ENCODE measurements around the gene ATP5IF1. TPM values are rescaled to one million over a fixed set of nuclear protein-coding genes. Genes with fewer than 3 reads are reported as not detected.
A peak's percentile ranks its signal among the peaks of the same experiment; 100 is the strongest.

Gene ATP5IF1
- total and polyA plus RNA-seq, 11 donors, result 209 to 3,101 (median 423) TPM

- H3K27ac ChIP-seq, result no peak overlapping the region
- ATAC-seq, result no peak
- peaks cover 0 to 22% (median 16%) of the 10 kb centered on the region in 12 donors for H3K4me1 ChIP-seq
- H3K4me3 ChIP-seq, result no peak overlapping the region
- TF ChIP-seq CTCF (IDR thresholded peaks at IDR 0.05) (no peak), POLR2A (IDR thresholded peaks at IDR 0.05) (no peak)
- intact Hi-C loops (cut with DNase I), result no loop called here
- H3K9me3 ChIP-seq, result no peaks in the 10 kb centered on the region
- peaks cover 3 to 69% (median 59%) of the 10 kb centered on the region in 9 donors for H3K36me3 ChIP-seq
- DNase-seq, result no peak
- no peaks in the 10 kb centered on the region for H3K27me3 ChIP-seq
Observed at GRCh38 chr1:28229089-28229488, 6.8 kb upstream of the ATP5IF1 start.

GRCh38 chr1:28229996-28230395 is 5.9 kb upstream of the ATP5IF1 start:
- intact Hi-C loops (cut with DNase I), result no loop called here
- 78 to 86% (median 79%) methylated on average over 2 of the region's 2 CpGs for WGBS, 4 donors
- H3K4me3 ChIP-seq, result no peak overlapping the region
- peaks cover 3 to 60% (median 50%) of the 10 kb centered on the region in 9 donors for H3K36me3 ChIP-seq
- no peak for ATAC-seq
- no peak for DNase-seq
- H3K4me1 ChIP-seq, result peaks cover 0 to 23% (median 16%) of the 10 kb centered on the region in 12 donors
- TF ChIP-seq POLR2A (IDR thresholded peaks at IDR 0.05) (no peak), CTCF (IDR thresholded peaks at IDR 0.05) (no peak)
- H3K27me3 ChIP-seq, result no peaks in the 10 kb centered on the region
- H3K27ac ChIP-seq, result no peak overlapping the region
- H3K9me3 ChIP-seq, result no peaks in the 10 kb centered on the region

GRCh38 chr1:28232558-28233263 is 3.2 kb upstream of the ATP5IF1 start, which contains the start of gene DNAJC8:
TSS of gene DNAJC8 (minus strand) at chr1:28233029. CDS start at chr1:28232998, 31 bp downstream.
- peaks cover 0 to 35% (median 24%) of the 10 kb centered on the region in 9 donors for H3K36me3 ChIP-seq
- H3K27me3 ChIP-seq, result no peaks in the 10 kb centered on the region
- H3K4me1 ChIP-seq, result peaks cover 4 to 41% (median 26%) of the 10 kb centered on the region in 12 donors
- intact Hi-C loops (cut with DNase I), result no loop called here
- DNase-seq, result peak; percentile 94 to 97 (median 96)
- H3K9me3 ChIP-seq, result no peaks in the 10 kb centered on the region
- peak within 1 kb of the TSS; percentile 66 to 94 (median 82) for H3K4me3 ChIP-seq
- ATAC-seq, result peak; percentile 63 to 77 (median 75)
- 0 to 1% (median 0%) methylated on average over 28 to 40 of the region's 40 CpGs for WGBS, 4 donors
- peak in 1 of 2 donors; percentile 75 for TF ChIP-seq POLR2A (IDR thresholded peaks at IDR 0.05)
- no peak for TF ChIP-seq CTCF (IDR thresholded peaks at IDR 0.05)
- peak within 1 kb of the TSS in 11 of 12 donors; percentile 26 to 88 (median 80) for H3K27ac ChIP-seq

- peak overlapping the region in 11 of 12 donors; percentile 66 to 94 (median 86) for H3K4me3 ChIP-seq
- DNase-seq, result no peak
- no peaks in the 10 kb centered on the region for H3K9me3 ChIP-seq
- no peaks in the 10 kb centered on the region for H3K27me3 ChIP-seq
- WGBS, 4 donors, result 62 to 64% (median 63%) methylated on average over 14 of the region's 14 CpGs
- ATAC-seq, result no peak
- TF ChIP-seq CTCF (IDR thresholded peaks at IDR 0.05) (no peak), POLR2A (IDR thresholded peaks at IDR 0.05) (no peak)
- H3K36me3 ChIP-seq, result peaks cover 0 to 35% (median 24%) of the 10 kb centered on the region in 9 donors
- H3K4me1 ChIP-seq, result peaks cover 4 to 45% (median 31%) of the 10 kb centered on the region in 12 donors
- intact Hi-C loops (cut with DNase I), result no loop called here
- H3K27ac ChIP-seq, result peak overlapping the region in 11 of 12 donors; percentile 26 to 88 (median 80)
Observed at GRCh38 chr1:28233264-28233606, 2.7 kb upstream of the ATP5IF1 start.
